G401 (cell line): ENCODE measurements around the gene DDAH1. TPM values are rescaled to one million over a fixed set of nuclear protein-coding genes. Genes with fewer than 3 reads are reported as not detected.
A peak's percentile ranks its signal among the peaks of the same experiment; 100 is the strongest.
"Not testable (repeated sequence)": the region's sequence is repeated elsewhere in the genome, so short reads cannot be mapped to it uniquely, and the experiment has no call there.

Source experiments
- DNase-seq: peaks from one replicate; pipeline ENCODE4 v3.0.0-alpha.2; 2015; ENCODE audit warnings: low spot score
- in situ Hi-C: cut with HindIII; loops from 2 replicates; pipeline ENCODE4 v1.10.0; 2016; ENCODE audit warnings: low sequenced_read_pairs, mixed read lengths
- total RNA-seq: library from RNA; depleted of rRNA; stranded (reverse); fragments of >200 nt; shearing (Covaris generic); gene quantifications from 2 replicates; pipeline ENCODE4 v1.2.3, GENCODE V29; 2014

Gene DDAH1
- total RNA-seq, 1 experiment from 2014 or later = 38.1 TPM

DNA sequence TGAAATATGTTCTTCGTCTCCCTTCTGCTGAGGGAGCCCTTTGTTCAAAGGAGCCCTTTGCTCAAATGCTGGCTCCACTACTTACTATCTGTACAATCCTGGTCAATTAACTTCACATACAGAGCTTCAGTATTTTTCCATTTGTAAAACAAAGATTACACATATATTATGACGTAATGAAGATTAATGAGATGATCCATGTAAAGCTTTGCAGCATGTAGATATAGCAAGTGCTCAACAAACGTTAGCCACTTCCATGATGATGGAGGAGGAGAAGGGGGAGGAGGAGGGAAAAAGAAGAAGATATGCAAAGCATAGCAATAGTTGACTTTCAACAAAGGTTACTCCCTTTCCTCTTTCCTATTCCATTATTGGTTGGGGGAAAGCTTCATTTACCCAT, 10.1 kb upstream of the DDAH1 start:
- no peak for DNase-seq
- in situ Hi-C loops = no loop called here

GRCh38 chr1:85473390-85473789, 8.4 kb upstream of the DDAH1 start:
- DNase-seq = no peak
- in situ Hi-C loops = no loop called here

DNA sequence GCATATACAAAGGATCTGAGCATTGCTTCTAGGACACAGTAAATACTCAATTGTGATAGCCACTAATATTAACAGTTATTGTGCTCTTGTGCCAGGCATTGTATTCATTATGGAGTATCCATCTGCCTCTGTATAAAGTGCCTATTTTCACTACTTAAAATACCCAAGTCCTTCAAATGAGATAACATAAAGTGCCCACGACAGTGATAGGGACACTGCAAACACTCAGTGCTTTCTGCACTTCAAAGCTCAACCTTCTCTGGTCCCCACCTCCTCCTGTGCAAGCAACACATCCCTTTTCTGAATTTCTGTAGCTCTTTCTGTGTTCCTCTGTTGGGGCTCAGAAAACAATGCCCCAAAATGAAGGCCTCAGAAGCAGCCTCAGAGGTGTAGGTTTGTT, 6.6 kb upstream of the DDAH1 start:
- in situ Hi-C loops = no loop called here
- DNase-seq = no peak

DNA sequence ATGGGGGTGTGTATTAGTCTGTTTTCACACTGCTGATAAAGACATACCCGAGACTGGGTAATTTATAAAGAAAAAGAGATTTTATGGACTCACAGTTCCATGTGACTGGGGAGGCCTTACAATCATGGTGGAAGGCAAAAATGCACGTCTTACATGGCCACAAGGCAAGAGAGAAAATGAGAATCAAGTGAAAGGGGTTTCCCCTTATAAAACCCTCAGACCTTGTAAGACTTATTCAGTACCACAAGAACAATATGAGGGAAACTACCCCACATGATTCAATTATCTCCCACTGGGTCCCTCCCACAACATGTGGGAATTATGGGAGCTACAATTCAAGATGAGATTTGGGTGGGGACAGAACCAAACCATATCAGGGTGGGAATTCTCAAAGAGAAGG, 5.2 kb upstream of the DDAH1 start:
- in situ Hi-C loops, DNase-seq: not testable (repeated sequence)

DNA sequence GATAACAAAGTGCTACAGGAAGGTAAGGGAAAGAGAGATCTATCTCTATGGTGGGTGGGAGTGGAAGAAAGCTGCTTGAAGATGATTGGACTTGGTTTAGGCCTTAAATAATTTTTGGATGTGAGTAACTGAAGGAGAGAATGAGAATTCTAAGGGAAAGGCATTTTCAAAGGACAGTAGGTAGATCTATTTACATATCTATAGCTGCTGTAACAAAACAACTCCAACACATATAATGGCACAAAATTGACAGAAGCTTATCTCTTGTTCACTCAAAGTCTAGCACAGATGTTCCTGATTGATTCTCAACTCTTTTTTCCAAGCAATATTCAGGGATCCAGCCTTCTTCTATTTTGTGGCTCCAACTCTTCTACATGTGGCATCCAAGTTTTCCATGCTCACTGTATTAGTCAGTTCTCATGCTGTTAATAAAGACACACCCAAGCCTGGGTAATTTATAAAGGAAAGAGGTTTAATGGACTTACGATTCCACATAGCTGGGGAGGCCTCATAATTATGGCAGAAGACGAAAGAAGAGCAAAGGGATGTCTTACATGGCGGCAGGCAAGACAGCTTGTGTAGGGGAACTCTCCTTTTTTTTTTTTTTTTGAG, 3.1 kb upstream of the DDAH1 start:
- no peak for DNase-seq
- in situ Hi-C loops = no loop called here

DNA sequence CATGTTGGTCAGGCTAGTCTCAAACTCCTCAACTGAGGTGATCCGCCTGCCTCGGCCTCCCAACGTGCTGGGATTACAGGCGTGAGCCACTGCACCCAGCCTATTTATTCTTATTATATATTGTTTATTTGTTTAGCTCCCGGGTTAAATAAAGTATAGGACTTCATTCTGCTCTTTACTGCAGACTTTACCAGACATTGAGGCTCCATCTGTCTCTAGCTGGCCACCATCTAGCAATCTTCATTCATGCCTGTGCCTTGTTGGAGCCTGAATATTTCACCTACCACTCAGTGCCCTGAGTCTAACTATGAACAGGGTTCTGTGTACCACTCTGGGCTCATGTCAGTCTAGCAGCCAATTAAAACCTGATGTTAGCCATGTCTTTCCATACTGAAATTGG, 2.1 kb upstream of the DDAH1 start:
- in situ Hi-C loops = no loop called here
- DNase-seq = no peak

DNA sequence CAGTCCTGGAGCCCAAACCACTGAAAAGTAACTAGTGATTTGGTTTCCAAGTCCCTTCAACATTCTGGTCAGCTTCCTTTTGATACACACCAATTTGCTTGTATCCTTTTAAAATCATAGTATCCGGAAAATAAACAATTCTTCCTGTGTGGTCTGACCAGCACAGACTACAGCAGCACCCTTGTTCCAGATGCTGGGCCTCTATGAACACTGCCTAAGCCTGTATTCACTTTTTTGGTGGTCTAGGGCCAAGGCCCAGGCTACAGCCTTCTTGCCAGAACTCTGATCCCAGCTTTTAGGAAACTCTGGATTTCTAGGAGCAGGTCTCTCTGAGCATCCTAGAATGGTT, 801 bp upstream of the DDAH1 start:
- in situ Hi-C loops = no loop called here
- DNase-seq = no peak

GRCh38 chr1:85464497-85465098, 361 bp downstream of the DDAH1 start:
- peak; percentile 58 for DNase-seq

DNA sequence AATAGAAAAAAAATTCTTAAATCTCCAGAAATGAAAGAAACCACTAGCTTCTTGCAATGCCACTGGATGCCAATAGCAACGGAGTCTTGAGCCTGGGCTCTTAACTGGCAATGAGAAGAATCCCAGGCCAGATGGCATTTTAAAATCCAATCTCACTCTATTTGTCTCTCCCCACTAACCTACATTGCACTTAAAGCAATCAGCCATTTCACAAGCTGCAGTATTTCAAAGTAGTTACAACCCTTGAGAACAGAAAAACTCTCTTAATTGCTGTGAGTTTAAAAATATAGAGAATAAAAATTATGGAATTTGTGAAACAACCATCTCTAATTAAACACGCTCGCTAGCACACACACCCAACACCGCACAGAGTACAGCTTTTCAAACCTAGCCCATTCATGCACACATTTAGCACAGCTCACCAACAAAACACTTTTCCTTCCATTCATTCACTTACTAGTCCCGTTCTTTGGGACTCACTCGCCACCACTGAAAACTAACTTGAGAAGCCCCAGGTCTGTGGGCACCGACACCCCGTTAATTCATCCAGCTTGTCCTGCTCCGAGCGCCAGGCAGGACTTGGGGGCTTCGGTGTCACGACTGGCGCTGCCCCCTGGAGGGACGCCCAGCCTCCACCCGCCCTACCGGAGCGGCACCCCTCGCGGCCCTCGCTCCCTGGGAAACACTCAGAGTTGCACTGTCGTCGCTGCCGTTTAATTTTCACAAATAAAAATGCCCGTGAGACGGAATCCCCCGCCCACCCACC, 1.0 kb downstream of the DDAH1 start:
- in situ Hi-C loops = no loop called here
- peak; percentile 88 for DNase-seq

More at GRCh38 chr1:85464497-85465098, 361 bp downstream of the DDAH1 start:
- in situ Hi-C loops = no loop called here

DNA sequence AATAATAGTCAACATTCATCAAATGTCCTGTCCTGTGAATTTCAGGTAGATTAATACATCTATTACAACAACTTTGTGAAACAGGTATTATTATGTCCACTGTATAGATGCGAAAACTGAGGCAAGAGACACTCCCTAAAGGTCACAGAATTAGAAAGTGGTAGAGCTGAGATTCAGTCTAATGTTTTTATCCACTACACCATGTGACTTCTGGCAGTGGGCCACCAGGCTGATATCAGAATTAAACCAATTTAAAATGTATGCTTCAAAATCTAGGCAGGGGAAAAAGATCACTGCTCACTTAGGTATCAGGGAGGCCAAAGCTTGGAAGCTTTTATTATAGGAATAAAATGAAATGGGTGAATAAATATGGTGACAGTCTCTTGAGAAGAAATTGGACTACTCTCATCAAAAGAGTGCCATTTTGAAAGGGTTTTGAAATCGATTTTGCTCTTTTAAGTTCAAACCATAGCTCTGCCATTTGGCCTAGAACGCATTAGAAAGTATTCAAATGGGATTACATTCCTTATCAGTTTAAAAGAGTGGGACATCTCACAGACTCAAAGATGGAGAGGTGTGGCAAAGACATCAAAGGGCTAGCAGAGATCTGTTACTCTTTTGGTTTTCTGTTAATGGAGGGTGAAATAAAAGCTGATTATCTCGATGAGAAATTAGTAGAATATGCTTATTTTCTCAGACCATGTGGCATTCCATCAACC, 1.9 kb downstream of the DDAH1 start:
- no peak for DNase-seq
- in situ Hi-C loops = no loop called here

DNA sequence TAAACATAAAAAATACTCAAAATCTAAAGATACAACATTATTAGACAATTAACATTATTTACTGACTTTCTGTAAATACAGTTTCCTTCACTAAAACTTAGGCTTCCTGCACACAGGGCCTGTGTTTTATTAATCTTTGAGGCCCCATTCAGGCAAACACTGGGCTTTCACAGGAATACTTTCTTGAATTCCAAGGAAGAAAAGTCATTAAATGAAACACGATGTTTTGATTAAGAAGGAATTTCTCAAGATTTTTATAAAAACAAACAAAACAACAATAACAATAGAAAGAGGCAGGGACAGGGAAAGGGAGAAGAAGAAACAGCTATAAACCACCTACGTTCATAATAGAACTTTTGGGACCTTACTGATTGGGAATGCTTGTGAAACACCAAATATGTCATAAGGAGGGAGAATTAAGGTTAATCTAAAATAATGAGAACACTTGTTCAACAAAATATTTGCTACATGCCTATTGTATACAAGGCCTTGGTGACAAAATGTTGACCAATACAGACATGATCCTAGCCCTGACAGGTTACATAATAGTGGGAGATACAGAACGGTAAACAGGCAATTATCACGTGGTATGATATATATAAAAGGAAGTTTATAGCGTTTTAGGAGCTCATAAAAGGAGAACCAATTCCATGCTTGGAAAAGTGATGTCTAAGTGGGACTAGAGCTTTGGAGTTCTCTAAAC, 3.6 kb downstream of the DDAH1 start:
- DNase-seq = no peak
- in situ Hi-C loops = no loop called here

DNA sequence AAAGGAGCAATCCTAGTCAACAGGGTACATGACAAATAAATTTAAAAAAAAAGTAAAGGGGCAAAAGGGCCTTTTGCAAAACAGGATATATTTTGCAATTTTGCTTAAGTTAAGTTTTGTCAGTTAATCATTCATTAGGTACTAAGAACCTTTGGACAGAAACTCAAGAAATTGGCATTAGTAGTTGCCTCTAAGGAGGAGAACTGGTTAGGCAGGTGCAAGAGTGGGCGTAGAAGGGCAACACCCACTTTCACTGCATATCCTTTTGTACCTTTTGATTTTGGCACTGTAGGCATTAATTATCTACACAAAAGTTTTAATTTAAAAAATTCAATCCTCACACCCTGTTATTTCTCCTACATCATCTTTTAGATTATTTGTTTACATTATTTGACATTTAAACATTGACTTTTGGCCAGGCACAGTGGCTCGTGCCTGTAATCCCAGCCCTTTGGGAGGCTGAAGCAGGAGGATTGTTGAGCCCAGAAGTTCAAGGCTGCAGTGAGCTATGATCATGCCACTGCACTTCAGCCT, 4.3 kb downstream of the DDAH1 start:
- in situ Hi-C loops = no loop called here
- no peak for DNase-seq

DNA sequence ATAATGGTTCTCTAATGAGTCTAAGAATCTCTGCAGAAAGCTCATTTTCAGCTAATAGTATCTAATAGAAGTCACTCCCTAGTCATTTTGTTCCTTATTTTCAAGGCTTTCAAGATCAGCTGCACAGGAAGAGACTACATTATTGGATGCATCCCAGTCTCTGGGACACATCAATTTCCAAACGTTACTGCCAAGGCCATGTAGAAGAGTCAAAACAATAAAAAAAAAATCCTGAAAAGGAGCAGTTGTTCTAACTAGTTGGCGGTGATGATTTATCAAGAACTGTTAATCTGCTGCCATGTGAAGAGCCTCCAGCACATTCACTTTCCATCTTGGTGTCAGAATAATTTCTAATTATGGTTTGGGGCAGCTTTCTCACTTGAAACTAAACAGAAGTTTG, 5.7 kb downstream of the DDAH1 start:
- DNase-seq = no peak
- in situ Hi-C loops = no loop called here

- in situ Hi-C loops = no loop called here
- no peak for DNase-seq
Measured at GRCh38 chr1:85454214-85454613, 10.7 kb downstream of the DDAH1 start.

- in situ Hi-C loops = no loop called here
- DNase-seq = no peak
Measured at GRCh38 chr1:85453640-85454194, 11.2 kb downstream of the DDAH1 start.

- in situ Hi-C loops = no loop called here
- no peak for DNase-seq
Measured at GRCh38 chr1:85452948-85453347, 12.0 kb downstream of the DDAH1 start.

GRCh38 chr1:85451236-85451830, 13.6 kb downstream of the DDAH1 start:
- in situ Hi-C loops = no loop called here
- DNase-seq = no peak

DNA sequence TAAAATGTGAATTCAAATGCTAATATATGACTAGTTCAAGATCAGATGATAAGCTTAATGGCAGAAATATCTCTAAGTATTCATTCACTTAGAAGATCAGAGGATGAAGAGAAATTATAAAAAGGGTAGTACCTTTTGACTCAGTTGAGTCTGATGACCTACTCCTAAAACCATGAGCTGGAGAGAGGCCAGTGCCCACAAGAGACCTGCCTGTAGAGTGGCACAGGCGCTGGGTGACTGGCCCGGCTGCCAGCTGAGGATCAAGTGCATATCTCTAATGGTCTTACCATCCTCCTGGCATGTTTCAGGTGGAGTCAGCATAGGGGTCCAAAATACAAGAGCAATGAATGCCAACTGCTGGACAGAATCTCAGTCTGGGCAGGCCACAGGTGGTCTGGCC, 14.1 kb downstream of the DDAH1 start:
- in situ Hi-C loops = no loop called here
- DNase-seq = peak; percentile 38

GRCh38 chr1:85449356-85449755, 15.6 kb downstream of the DDAH1 start:
- in situ Hi-C loops = no loop called here
- DNase-seq = peak; percentile 71
